ENCODE results near the gene AFAP1L1. TPM values are rescaled to one million over a fixed set of nuclear protein-coding genes. Genes with fewer than 3 reads are reported as not detected.
A peak's percentile ranks its signal among the peaks of the same experiment; 100 is the strongest.

The AFAP1L1 gene
- total RNA-seq, 1 experiment from 2014 or later = 19.6 TPM

DNA sequence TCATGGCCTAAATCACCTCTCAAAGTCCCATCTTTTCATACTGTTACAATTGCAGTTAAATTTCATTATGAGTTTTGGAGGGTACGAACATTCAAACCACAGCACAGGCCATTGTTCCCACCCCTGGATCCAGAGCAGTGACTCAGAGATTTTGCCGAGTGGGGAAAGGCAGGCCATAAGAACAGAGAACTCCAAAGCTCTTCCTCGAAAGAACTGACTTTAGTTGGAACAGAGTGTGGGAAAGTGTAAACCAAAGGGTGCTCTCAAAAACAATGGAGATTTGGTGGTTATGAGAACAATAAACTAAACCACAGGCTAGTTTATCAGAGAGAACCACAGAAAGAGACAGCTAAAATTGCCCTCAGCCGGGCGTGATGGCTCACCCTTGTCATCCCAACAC, 54.2 kb downstream of the AFAP1L1 start:
- no peaks in the 10 kb centered on the region for H3K36me3 ChIP-seq (ENCODE audit: low read depth, low read length)
- intact Hi-C loops (cut with micrococcal nuclease) = loop anchor here (10.0 kb wide), 1 partner anchor 61 kb away; no protein-coding TSS in a partner anchor
- ChIA-PET CTCF (interaction anchor here (0.7 kb wide), 1 partner anchor 78 kb away, joined by 6 read pairs; no protein-coding TSS in a partner anchor), POLR2A (ENCODE audit: unreplicated experiment) (no interaction called here)
- H3K27me3 ChIP-seq (ENCODE audit: low read length) = no peaks in the 10 kb centered on the region
- no peaks in the 10 kb centered on the region for H3K79me2 ChIP-seq (ENCODE audit: low read length)
- no peak overlapping the region for H3K27ac ChIP-seq (ENCODE audit: low read length)
- H4K20me1 ChIP-seq (ENCODE audit: low read length) = no peaks in the 10 kb centered on the region
- H2AFZ ChIP-seq (ENCODE audit: low read length) = no peak overlapping the region
- no peak overlapping the region for H3K4me2 ChIP-seq (ENCODE audit: low read length)
- TF ChIP-seq EZH2 (IDR thresholded peaks at IDR 0.05; ENCODE audit: low read length, unreplicated experiment) (no peak), EZH2phosphoT487 (IDR thresholded peaks at IDR 0.05; ENCODE audit: borderline replicate concordance, low read length) (no peak)
- TF ChIP-seq, protein P1, sequence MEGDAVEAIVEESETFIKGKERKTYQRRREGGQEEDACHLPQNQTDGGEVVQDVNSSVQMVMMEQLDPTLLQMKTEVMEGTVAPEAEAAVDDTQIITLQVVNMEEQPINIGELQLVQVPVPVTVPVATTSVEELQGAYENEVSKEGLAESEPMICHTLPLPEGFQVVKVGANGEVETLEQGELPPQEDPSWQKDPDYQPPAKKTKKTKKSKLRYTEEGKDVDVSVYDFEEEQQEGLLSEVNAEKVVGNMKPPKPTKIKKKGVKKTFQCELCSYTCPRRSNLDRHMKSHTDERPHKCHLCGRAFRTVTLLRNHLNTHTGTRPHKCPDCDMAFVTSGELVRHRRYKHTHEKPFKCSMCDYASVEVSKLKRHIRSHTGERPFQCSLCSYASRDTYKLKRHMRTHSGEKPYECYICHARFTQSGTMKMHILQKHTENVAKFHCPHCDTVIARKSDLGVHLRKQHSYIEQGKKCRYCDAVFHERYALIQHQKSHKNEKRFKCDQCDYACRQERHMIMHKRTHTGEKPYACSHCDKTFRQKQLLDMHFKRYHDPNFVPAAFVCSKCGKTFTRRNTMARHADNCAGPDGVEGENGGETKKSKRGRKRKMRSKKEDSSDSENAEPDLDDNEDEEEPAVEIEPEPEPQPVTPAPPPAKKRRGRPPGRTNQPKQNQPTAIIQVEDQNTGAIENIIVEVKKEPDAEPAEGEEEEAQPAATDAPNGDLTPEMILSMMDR (conservative IDR thresholded peaks at IDR 0.05; ENCODE audit: low read depth, low read length) = no peak
- no peaks in the 10 kb centered on the region for H3K9me2 ChIP-seq (replicated peaks; ENCODE audit: low read length)
- H3K9me3 ChIP-seq (ENCODE audit: low read length) = no peaks in the 10 kb centered on the region
- no peak overlapping the region for H3K9ac ChIP-seq (ENCODE audit: low read length)
- DNase-seq (no peak), ATAC-seq (no peak)
- no peak overlapping the region for H3K4me3 ChIP-seq (ENCODE audit: low read length)
- no peaks in the 10 kb centered on the region for H3F3A ChIP-seq (ENCODE audit: low read length, unreplicated experiment)
- no TSS peak for BruUV-seq (replicated peaks)
- H3K4me1 ChIP-seq (ENCODE audit: insufficient read depth, low read length) = peaks cover 10% of the 10 kb centered on the region

- Histone ChIP-seq H3K9ac (ENCODE audit: low read length) (no peak overlapping the region), H4K20me1 (ENCODE audit: low read length) (no peaks in the 10 kb centered on the region), H3K4me3 (ENCODE audit: low read length) (no peak overlapping the region), H3K36me3 (ENCODE audit: low read depth, low read length) (no peaks in the 10 kb centered on the region), H3K9me3 (ENCODE audit: low read length) (no peaks in the 10 kb centered on the region), H3F3A (ENCODE audit: low read length, unreplicated experiment) (no peaks in the 10 kb centered on the region), H3K79me2 (ENCODE audit: low read length) (no peaks in the 10 kb centered on the region), H3K4me1 (ENCODE audit: insufficient read depth, low read length) (peaks cover 5% of the 10 kb centered on the region), H3K4me2 (ENCODE audit: low read length) (no peak overlapping the region), H3K9me2 (replicated peaks; ENCODE audit: low read length) (no peaks in the 10 kb centered on the region), H2AFZ (ENCODE audit: low read length) (no peak overlapping the region), H3K27me3 (ENCODE audit: low read length) (no peaks in the 10 kb centered on the region), H3K27ac (ENCODE audit: low read length) (no peak overlapping the region)
- ChIA-PET POLR2A (ENCODE audit: unreplicated experiment) (no interaction called here), CTCF (interaction anchor here (0.7 kb wide), 1 partner anchor 78 kb away, joined by 6 read pairs; no protein-coding TSS in a partner anchor)
- peak; percentile 66 for DNase-seq
- TF ChIP-seq, protein P1 (conservative IDR thresholded peaks at IDR 0.05; ENCODE audit: low read depth, low read length) = no peak
- TF ChIP-seq EZH2phosphoT487 (IDR thresholded peaks at IDR 0.05; ENCODE audit: borderline replicate concordance, low read length) = no peak
- no peak for TF ChIP-seq EZH2 (IDR thresholded peaks at IDR 0.05; ENCODE audit: low read length, unreplicated experiment)
- no TSS peak for BruUV-seq (replicated peaks)
- peak; percentile 86 for ATAC-seq
- intact Hi-C loops (cut with micrococcal nuclease) = loop anchor here (10.0 kb wide), 1 partner anchor 62 kb away; no protein-coding TSS in a partner anchor
These were observed 55.0 kb downstream of the AFAP1L1 start for GRCh38 chr5:149326611-149327010.

DNA sequence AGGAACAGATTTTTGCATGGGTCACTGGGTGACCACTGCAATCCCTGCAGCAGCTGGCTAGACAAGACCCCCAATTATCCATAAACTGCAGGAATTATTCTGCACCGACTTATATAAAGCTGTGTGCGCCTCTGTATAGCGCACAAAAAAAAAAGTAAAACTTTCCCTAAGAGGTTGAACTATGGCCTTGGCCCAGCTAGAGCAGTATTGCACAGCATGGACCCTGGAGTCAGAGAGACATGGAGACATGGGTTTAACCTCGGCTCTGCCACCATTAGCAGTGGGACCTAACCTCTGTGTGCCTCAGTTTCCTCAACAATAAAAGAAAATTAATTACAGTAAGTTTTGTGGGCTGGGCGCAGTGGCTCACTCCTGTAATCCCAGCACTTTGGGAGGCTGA, 56.5 kb downstream of the AFAP1L1 start:
- no peak for DNase-seq
- BruUV-seq (replicated peaks) = no TSS peak
- peaks cover 5% of the 10 kb centered on the region for H3K4me1 ChIP-seq (ENCODE audit: insufficient read depth, low read length)
- TF ChIP-seq, protein P1 (conservative IDR thresholded peaks at IDR 0.05; ENCODE audit: low read depth, low read length) = no peak
- no peaks in the 10 kb centered on the region for H3F3A ChIP-seq (ENCODE audit: low read length, unreplicated experiment)
- H3K9me3 ChIP-seq (ENCODE audit: low read length) = no peaks in the 10 kb centered on the region
- H3K9me2 ChIP-seq (replicated peaks; ENCODE audit: low read length) = no peaks in the 10 kb centered on the region
- no peak overlapping the region for H2AFZ ChIP-seq (ENCODE audit: low read length)
- ChIA-PET CTCF (no interaction called here), POLR2A (ENCODE audit: unreplicated experiment) (no interaction called here)
- intact Hi-C loops (cut with micrococcal nuclease) = loop anchor here (10.0 kb wide), 1 partner anchor 63 kb away; no protein-coding TSS in a partner anchor
- H3K4me2 ChIP-seq (ENCODE audit: low read length) = no peak overlapping the region
- no peak overlapping the region for H3K27ac ChIP-seq (ENCODE audit: low read length)
- H3K4me3 ChIP-seq (ENCODE audit: low read length) = no peak overlapping the region
- no peak for ATAC-seq
- H3K9ac ChIP-seq (ENCODE audit: low read length) = no peak overlapping the region
- no peaks in the 10 kb centered on the region for H4K20me1 ChIP-seq (ENCODE audit: low read length)
- H3K36me3 ChIP-seq (ENCODE audit: low read depth, low read length) = no peaks in the 10 kb centered on the region
- no peaks in the 10 kb centered on the region for H3K79me2 ChIP-seq (ENCODE audit: low read length)
- no peaks in the 10 kb centered on the region for H3K27me3 ChIP-seq (ENCODE audit: low read length)
